NCI-H2171 (cell line): ENCODE data around the gene RNH1.

Source experiments
- DNase-seq: peaks from one replicate; lab custom pipeline; 2025; lab: John Stamatoyannopoulos, UW

Gene RNH1

DNA sequence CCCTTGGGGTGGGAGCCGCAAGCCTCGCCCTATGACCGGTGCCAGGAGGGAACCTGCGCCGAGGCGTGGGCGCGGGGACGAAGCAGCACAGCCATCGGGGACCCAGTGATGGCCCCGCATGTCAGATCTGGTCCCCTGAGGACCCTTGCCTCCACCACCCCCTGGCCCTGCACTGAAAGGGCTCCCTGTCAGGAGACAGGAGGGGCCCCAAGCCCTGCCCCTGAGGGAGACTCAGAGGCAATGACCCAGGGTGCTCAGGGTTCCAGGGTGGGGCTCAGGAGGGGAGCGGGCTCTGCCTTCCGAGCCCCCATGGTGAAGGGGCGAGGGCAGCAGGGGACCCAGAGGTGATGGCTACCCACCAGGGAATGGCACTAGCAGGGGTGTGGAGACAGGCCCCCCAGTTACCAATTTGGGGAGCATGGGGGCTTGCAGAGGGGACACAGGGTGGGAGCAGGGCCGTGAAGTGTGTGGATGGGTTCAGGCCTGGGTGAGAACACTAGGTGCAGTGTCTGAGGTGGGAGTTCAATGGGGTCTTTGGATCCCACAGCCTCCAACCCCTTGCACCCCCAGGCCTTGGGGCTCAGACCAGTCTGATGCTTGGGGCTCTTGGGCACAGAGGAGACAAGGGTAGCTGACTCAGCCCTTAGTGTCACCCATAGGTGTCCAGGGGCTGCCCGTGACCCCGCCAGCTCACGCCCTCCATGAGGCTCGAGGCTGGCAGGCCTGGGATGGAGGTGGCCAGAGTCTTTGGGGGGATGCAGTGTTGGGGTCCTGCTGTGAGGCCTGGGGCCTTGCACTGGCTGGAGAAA is 30.8 kb upstream of the RNH1 start:
- no peak for DNase-seq

DNA sequence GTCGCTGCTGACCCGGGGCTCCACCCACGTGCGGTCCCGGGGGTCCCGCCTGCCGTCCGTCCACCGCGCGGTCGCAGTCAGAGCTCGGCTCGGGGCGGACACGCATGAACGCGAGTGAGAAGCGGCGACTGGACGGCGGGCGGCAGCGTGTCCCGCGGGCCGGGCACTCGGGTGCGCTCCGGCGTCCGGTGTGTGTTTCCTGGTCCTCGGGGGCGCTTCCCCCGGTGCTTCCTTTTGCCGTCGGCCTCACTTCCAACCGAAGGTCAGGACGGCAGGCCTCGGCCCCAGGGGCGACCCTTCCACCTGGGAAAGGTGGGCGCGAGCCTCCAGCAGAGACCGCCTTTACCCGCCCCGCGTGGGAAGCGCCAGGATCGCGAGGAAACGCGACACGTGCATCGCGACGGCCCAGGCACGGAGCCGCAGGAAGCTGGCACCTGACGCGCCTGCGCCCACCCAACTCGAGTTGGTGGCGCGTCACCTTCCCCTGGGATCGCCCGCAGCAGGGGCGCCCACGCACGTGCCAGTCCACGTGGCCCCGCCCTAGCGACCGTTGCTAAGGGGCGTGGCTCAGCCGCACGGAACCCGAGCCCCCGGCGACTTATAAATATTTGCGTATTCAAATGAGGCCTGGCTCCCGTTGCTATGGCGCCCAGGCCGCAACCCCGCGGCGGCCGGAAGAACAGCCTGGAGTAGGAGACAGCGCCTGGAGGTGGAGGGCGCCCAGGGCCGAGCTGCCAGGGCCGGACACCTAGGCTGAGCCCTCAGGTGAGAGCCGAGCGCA is 30.0 kb upstream of the RNH1 start, which contains the start of gene LRRC56:
Gene LRRC56, plus strand, starts transcription at position 687 of the 781 bp plus-strand sequence. CDS start 3,158 bp downstream, outside the sequence.
- DNase-seq = peak; percentile 70

DNA sequence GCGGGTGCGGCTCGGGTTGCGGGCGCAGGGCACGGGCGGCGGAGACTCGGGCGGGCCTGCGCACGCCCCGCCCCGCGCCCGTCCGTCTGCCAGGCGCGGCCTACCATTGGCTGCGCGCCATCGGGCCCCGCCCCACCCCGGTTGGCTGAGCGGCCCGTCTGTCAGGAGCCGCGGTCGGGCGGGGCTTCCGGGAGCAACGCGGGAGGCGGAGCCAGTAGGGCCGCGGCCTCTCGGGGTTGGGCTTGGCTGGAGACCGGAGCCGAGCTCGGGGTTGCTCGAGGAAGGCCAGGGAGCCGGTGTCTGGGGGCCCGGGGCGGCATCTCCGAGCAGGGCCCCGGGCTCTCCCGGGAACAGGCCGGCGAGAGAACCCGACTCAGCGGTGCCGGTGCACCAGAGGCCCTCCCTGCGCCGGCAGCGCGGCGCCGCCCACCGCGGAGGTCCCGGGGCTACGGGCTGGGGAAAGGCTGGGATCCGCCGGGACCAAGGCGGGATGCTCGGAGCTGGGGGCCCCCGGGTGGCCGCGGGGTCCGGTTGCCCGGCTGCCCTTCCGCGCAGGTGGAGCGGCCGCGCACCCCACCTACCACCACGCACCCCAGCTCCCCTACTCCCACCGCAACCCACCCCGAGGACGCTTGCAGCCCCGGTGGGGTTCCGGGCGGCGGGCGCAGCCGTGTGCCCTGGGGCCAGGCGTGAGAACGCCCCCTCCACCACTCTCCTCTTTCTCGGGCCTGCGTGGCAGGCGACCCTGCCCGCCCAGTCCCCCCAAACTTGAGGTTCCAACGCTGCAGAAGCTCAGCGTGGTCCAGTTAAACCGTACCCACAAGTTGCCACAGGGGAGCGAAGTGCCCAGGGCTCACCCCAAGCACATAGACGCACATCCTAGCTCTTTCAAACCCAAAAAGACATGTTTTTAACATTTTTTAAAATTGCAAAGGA is 28.7 kb upstream of the RNH1 start, which contains the start of gene HRAS:
Gene HRAS, minus strand, starts transcription at position 58 of the 936 bp plus-strand sequence.
- peak; percentile 82 for DNase-seq

DNA sequence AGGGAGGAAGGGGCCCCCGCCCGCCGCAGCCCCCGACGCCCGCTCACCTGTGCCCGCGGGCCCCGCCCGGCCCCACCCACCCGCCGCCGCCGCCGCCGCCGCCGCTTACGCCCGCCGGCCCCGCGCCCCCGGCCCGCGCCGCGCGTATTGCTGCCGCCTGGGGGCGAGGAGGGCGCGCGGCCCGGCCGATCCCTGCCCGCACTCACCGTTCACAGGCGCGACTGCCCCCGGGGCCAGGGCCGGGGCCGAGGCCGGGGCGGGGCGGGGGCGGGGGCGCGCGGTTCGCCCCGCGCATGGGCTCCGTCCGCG is 28.1 kb upstream of the RNH1 start:
- no peak for DNase-seq

DNA sequence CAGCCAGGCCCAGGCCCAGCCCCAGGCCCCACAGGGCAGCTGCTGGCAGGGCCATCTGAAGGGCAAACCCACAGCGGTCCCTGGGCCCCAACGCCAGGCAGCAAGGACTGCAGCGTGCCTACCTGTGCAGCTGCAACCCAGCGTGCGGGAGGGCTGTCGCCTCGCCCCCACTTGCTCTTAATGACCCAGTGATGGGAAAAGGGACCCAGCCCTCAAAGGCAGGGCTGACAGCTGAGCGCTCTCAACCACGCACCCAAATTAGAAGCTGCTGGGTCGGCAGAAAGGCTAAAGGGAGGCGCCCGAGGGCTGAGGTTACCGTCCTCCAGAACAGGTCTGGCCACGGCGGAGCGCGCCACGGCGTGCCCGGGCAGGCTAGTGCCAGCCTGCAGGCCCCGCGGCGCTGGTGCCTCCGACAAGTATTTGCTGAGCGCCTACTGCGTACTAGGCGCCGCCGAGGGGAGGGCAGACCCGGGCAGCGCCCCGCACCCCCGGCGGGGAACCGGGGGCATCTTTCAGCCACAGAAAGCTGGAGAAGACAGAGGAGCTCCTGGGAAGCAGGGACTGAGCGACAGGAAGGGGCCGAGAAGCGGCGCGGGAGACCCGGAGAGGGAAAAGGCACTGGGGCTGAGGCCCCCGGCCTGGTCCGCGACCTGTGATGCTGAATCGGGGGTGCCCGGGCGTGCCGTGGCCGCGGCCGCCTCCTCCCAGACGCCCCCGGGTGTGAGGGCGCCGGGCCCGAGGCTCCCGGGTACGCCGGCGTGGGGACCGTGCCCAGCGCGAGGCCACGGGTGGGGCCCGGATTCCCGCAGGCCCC is 27.6 kb upstream of the RNH1 start:
- DNase-seq = no peak

DNA sequence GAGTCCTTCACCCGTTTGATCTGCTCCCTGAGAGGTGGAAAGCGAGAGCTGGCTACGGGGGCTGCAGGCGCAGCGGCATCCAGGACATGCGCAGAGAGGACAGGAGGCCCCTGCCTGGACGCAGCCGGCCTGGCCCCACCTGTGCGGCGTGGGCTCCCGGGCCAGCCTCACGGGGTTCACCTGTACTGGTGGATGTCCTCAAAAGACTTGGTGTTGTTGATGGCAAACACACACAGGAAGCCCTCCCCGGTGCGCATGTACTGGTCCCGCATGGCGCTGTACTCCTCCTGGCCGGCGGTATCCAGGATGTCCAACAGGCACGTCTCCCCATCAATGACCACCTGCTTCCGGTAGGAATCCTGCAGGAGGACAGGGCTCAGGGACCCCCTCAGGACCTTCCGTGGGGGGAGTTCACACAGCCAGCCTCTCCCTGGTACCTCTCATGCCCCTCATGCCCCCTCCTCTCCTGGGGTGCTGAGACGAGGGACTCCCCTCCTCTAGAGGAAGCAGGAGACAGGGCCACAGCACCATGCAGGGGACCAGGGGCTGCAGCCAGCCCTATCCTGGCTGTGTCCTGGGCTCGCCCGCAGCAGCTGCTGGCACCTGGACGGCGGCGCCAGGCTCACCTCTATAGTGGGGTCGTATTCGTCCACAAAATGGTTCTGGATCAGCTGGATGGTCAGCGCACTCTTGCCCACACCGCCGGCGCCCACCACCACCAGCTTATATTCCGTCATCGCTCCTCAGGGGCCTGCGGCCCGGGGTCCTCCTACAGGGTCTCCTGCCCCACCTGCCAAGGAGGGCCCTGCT is 26.7 kb upstream of the RNH1 start:
- DNase-seq = no peak

DNA sequence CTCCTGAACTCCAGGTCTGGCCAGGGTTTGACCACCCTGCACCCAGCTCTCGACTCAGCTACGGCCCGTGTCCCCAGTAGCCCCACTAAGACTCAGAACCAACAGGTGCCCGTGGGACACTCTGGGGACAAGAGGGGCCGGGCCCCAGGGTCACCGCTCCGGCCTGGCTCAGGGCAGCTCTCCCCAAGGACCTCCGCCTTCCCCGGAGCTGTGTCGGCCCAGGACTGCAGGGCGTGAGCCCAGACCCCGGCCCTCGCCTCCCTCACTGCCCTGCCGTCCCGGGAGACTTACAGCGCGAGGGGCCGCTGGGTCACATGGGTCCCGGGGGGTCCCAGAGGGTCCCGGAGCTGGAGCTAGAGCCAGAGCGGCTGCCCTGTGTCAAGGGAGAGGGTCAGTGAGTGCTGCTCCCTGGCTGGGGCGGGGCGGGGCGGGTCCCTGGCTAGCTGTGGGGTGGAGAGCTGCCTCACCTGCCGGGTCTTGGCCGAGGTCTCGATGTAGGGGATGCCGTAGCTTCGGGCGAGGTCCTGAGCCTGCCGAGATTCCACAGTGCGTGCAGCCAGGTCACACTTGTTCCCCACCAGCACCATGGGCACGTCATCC is 26.0 kb upstream of the RNH1 start:
- no peak for DNase-seq

DNA sequence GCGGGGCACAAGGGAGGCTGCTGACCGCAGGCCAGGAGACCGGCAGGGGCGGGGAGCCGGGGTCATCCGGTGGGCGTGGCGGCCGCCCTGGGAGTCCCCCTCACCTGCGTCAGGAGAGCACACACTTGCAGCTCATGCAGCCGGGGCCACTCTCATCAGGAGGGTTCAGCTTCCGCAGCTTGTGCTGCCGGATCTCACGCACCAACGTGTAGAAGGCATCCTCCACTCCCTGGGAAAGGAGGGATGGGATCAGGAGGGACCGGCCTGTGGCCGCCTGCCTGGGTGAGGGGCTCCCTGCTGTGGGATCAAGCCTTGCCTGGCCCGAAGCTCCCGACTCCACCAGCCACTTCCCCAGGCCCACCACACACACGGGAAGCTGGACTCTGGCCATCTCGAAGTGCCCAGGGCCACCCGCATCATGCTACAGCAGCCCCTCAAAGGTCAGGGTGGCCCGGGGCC is 25.5 kb upstream of the RNH1 start:
- DNase-seq = no peak

DNA sequence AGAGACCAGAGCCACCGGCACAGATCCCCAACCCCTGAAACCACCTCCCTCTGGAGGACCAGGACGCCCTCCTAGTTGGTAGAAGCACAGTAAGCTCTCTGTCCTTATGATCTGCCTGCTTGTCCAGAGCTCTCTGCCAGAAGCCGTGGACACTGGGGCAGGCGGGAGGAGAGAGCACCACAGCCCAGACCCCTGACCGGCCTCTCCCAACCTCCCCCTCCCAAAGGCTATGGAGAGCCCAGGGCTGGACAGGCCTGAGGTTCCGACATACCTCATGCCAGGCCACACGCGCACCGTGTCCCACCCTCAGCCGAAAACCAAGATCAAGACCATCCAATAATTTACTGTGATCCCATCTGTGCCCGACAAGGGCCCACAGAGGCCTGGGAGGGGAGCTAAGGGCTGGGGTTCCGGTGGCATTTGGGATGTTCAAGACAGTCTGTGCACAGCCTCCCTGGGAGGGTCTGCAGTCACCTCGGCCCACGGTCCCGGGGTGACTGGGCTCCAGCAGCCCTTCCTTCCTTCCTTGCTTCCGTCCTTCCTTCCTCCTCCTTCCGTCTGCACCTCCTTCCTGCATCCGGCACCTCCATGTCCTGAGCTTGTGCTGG is 25.0 kb upstream of the RNH1 start:
- no peak for DNase-seq

DNA sequence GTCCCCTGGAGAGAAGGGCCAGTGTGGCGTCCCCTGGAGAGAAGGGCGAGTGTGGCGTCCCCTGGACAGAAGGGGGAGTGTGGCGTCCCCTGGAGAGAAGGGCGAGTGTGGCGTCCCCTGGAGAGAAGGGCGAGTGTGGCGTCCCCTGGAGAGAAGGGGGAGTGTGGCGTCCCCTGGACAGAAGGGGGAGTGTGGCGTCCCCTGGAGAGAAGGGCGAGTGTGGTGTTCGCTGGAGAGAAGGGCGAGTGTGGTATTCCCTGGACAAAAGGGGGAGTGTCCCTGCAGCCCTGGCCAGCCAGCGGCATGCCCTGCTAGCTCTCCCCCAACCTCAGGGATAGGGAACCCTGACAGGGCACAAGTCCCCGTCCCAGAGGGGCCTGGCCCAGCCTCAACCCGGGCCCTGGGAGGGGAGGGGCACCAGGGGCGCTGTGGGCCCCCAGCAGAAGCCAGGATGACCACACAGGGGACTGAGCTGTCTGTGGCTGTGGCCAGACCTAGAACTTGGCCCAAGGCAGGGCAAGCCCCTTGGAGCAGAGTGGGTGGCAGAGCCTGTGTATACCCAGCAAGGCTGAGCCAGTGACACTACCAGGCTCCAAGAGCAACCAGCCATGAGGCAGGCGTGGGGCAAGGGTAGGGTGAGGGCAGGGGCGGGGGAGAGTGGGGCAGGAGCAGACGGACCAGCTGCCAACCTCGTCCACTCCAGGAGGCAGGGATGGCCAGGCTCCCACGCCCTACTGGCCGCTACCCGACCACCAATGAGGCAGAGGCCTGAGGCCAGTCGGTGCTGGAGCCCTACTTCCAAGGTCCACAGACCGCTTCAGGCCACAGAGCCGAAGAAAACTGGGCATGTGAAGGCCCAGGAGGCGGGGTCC is 24.2 kb upstream of the RNH1 start:
- no peak for DNase-seq

DNA sequence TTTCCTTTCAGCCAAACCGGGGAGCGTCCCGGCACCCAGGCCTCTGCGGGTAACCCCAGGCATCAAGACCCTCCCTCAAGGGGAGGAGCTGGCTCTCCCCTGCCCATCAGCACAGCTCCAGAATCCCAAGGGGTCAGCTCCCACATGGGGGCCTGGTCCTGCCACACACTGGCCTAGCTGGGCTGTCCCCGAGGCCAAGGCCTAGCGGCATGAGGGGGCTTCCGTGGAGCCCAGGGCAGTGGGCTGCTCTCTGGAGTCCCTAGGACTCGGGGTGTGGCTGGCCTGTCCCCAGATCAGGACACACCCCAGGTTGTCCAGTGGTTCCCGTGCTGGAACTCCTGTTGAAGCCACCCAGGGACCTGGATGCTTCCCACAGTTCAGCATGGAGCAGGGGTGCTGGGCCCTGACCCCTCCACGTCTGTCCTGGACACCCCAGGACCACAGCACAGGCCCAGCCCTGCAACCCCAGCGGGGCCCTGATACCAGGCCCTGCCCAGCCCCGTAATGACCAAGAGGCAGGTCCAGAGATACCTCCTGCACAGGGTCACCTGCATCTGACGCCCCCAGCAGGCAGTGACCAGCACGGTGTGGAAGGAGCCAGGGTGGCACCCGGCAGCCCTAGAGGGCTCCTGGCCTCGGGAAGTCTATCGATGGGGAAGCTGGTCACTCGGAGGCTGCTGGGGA is 22.8 kb upstream of the RNH1 start:
- DNase-seq = no peak

DNA sequence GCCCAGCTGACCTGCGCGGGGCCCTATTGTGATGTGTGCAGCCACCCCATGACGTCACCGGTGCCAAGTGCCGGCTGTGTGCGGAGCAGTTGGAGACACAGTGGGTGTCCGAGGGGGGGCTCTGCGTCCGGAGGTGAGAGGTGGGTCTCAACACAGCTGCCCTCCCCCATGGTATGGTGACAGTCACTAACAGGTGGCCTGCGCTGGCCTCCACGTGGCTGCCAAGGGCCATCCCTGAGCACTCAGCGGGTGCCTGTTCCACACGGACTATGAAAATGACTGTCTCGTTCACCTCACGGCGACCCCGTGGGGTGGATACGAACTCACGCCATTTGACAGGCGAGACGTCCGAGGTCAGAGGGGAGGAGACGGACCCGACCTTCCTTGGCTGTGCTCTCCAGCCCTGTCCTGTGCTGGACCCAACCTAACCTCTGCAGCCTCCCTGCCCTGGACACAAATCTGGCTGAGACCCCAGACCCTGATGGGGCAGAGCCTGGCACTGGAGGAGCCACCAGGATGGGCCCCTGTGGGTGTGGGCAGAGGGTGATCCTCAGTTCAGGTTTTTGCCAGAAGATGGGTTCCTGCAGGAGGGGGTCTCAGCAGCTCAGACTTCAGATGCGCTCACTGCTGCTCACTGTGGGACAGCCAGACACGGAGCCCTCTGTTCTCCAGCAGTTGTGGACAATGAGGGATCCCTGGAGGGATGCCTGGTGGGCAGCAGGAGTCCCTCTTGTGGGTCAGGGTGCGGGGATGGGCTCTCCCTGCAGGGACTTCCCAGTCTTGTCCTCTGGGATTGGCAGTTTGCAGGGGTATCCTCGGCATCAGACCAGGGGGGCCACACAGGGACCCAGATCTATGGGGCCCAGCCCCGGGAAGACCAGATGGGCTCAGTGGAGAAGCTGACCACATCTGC is 22.0 kb upstream of the RNH1 start:
- no peak for DNase-seq

DNA sequence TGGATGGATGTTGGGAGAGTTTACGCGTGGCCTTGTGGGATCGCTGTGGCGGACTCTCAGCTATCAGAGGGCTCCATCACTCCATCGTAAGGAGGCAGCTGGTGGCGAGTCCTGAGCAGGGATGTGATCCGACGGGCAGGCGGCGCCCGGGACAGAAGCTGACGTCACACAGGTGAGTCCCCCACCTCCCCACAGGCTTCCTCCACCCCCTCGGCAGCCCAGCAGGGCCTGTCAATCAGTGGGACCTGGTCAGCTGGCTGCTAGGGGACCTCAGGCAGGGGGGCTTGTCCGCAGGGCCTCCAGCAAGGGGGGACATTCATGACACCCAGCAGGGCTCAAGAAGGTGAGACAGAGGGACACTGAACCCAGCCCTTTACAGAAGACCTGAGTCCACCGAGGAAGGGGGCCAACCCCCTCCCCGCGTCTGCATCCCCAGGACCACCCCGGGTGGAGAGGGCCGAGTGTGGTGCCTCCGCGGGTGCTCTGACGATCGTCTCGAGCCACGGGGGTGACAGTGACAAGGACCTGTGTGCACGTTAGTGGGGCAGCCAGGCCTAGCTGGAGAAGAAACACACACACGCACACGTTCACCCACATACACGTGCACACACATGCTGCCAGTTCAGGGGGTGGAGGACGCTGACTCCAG is 21.2 kb upstream of the RNH1 start:
- no peak for DNase-seq

DNA sequence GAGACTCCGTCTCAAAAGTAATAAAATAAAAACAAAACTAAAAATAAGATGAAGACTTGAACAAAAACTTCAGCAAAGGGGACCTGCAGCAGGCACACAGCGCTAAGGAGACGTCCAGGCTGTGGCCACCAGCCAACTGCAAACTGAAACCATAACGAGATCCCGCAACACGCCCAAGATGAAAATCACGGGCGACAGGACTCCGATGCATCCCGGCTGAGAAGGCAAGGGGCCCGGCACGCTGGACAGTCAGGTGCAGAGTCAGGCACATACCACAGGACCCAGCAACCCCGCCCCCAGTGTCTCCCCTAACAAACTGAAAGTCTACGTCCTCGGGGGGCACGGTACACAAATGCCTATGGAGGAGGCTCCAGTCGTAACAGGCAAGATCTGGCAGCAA is 19.1 kb upstream of the RNH1 start:
- no peak for DNase-seq

DNA sequence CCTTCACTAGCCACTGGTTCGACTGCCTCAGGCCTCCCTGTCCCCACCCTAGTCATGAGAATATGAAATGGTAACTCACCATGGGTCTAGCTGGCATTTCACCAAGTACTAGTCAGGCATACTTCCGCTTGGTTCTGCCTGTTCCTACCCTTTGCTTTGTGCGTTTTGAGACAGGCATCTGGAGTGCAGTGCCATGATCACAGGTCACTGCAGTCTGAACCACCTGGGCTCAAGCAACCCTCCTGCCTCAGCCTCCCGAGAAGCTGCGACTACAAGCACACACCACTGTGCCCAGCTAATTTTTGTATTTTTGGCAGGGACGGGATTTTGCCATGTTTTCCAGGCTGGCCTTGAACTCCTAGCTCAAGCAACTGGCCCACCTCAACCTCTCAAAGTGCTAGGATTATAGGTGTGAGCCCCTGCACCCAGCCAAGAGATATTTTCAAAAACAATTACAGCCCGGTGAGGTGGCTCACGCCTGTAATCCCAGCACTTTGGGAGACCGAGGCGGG is 14.2 kb upstream of the RNH1 start:
- no peak for DNase-seq
